Endometrium (tissue), 2 donors: Measurements from ENCODE around the gene POLG2.
"Not testable (repeated sequence)": the region's sequence is repeated elsewhere in the genome, so short reads cannot be mapped to it uniquely, and the experiment has no call there.

Experiments used
- FAIRE-seq: peaks from 2 replicates; lab custom pipeline; 2012; peaks lifted over from hg19 to GRCh38; lab: Jason Lieb, UNC
- donor health status: control.
- donor health status: control.

The POLG2 gene

DNA sequence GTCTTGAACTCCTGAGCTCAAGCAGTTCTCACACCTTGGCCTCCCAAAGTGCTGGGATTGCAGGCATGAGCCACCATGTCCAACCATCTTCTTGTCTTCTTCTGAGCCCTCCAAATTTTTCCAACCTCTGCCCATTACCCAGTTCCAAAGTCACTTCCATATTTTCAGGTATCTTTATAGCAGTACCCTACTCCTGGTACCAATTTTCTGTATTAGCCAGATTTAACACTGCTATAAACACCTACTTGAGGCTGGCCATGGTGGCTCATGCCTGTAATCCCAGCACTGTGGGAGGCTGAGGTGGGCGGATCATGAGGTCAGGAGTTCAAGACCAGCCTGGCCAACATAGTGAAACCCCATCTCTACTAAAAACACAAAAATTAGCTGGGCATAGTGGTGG, 57.3 kb downstream of the POLG2 start:
- not testable (repeated sequence) for FAIRE-seq

DNA sequence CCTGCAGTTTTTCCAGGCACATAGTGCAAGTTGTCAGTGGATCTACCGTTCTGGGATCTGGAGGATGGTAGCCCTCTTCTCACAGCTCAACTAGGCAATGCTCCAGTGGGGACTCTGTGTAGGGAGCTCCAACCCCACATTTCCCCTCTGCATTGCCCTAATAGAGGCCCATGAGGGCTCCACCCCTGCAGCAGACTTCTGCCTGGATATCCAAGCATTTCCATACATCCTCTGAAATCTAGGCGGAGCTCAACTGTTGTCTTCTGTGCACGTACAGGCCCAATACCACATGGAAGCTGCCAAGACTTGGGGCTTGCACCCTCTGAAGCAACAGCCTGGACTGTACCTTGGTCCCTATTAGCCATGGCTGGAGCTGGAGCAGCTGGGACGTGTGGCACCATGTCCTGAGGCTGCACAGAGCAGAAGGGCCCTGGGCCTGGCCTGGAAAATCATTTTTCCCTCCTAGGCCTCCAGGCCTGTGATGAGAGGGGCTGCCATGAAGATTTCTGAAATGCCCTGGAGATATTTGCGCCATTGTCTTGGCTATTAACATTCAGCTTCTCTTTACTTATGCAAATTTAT, 58.8 kb downstream of the POLG2 start:
- FAIRE-seq = no peak

DNA sequence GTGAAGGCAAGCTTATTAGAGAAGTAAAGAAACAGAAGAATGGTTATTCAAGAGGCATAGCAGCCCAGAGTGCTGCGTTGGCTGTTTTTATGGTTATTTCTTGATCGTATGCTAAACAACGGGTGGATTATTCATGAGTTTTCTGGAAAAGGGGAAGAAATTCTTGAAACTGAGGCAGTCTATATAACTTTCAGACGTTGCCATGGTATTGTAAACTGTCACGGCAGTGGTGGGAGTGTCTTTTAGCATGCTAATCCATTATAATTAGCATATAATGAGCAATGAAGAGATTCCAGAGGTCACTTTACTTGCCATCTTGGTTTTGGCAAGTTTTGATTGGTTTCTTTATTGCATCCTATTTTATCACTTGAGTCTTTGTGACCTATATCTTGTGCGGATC, 65.3 kb downstream of the POLG2 start:
- no peak for FAIRE-seq

DNA sequence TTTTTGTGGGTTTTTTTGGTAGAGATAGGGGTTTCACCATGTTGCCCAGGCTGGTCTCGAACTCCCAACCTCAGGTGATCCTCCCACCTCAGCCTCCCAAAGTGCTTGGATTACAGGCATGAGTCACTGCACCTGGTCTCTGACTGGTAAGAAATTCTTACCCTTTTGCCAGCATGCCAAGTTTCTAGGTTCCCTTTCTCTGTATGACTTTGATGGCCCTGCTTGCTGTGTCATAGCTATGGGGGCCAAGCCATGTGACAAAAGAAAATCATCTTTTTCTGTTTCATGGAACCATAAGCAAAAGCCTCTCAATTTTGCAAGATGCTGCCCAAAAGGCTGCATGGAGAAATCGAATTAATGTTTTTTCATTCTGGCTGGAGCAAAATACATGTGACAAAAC, 66.8 kb downstream of the POLG2 start:
- not testable (repeated sequence) for FAIRE-seq

DNA sequence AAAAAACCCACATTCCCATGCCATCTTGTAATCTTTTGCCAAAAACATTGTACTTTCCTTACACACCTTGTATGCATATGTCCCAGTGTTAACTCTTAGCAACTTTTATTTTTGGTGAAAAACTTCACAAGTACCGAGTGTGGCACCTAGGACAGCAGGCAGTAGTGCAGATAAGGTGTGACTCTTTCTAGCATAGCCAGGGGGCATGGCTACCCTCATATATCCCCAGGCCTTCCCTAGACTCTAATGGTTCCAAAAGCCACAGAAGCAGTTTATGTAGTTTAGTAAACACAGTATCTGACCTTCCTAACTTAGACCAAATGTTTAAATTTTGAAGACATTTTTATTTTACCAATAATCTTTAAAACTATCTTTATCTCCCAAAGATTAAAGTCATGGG, 68.4 kb downstream of the POLG2 start:
- no peak for FAIRE-seq
